ENCODE data around the gene ZNRF1. TPM values are rescaled to one million over a fixed set of nuclear protein-coding genes. Genes with fewer than 3 reads are reported as not detected.

ZNRF1 gene
- total and polyA plus RNA-seq, 4 donors: 7.9 to 10.9 (median 9.2) TPM

DNA sequence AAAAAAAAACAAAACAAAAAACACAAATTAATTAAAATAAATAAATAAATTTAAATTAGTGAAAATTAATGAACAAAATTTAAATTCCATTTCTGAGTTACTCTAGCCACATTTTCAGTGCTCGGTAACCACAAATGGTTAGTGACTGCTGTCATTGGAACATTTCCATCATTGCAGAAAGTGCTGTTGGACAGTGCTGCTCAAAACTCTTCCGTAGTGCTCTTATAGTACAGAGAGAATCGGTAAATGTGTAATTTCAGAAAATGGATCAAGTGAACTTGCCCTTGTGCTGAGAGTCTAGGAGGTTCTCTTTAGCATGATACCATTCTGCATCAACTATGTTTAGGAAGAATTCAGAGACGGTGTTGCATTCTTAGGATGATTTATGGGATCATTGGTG is 23.7 kb downstream of the ZNRF1 start:
- no peaks in the 10 kb centered on the region for H3K27me3 ChIP-seq (ENCODE audit: control insufficient read depth in 4 of 4, insufficient read depth in 4 of 4, low read length in 3 of 4)
- no peak for DNase-seq (ENCODE audit: low spot score)
- no peaks in the 10 kb centered on the region for H3K9me3 ChIP-seq (ENCODE audit: control insufficient read depth in 4 of 4, low read length in 3 of 4)
- H3K9ac ChIP-seq (ENCODE audit: low read depth in 1 of 2, low read length in 2 of 2): no peak overlapping the region
- H3K4me1 ChIP-seq (ENCODE audit: control insufficient read depth in 4 of 4, insufficient read depth in 4 of 4, low read length in 3 of 4): peaks cover 0 to 2% (median 1%) of the 10 kb centered on the region in 4 donors
- H3K27ac ChIP-seq (ENCODE audit: low read depth in 1 of 2, low read length in 2 of 2): no peak overlapping the region
- H3K36me3 ChIP-seq (ENCODE audit: control insufficient read depth in 4 of 4, insufficient read depth in 3 of 4, low read depth in 1 of 4, low read length in 3 of 4): no peaks in the 10 kb centered on the region
- H3K4me3 ChIP-seq (ENCODE audit: low read depth in 1 of 3, low read length in 3 of 3): no peak overlapping the region
- TF ChIP-seq NR2F2 (IDR thresholded peaks at IDR 0.05) (no peak), HNF4G (IDR thresholded peaks at IDR 0.05) (no peak), RXRA (IDR thresholded peaks at IDR 0.05) (no peak), YY1 (IDR thresholded peaks at IDR 0.05) (no peak), FOXA1 (IDR thresholded peaks at IDR 0.05) (no peak), HNF4A (conservative IDR thresholded peaks at IDR 0.05) (no peak), SP1 (IDR thresholded peaks at IDR 0.05) (no peak), GABPA (IDR thresholded peaks at IDR 0.05 in 1 of 2, conservative IDR thresholded peaks at IDR 0.05 in 1 of 2) (no peak), TAF1 (conservative IDR thresholded peaks at IDR 0.05) (no peak)
- TF ChIP-seq, protein P1, sequence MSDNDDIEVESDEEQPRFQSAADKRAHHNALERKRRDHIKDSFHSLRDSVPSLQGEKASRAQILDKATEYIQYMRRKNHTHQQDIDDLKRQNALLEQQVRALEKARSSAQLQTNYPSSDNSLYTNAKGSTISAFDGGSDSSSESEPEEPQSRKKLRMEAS (IDR thresholded peaks at IDR 0.05): no peak
- TF ChIP-seq, protein P2, sequence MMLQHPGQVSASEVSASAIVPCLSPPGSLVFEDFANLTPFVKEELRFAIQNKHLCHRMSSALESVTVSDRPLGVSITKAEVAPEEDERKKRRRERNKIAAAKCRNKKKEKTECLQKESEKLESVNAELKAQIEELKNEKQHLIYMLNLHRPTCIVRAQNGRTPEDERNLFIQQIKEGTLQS (IDR thresholded peaks at IDR 0.05): no peak
- TF ChIP-seq, protein P3, sequence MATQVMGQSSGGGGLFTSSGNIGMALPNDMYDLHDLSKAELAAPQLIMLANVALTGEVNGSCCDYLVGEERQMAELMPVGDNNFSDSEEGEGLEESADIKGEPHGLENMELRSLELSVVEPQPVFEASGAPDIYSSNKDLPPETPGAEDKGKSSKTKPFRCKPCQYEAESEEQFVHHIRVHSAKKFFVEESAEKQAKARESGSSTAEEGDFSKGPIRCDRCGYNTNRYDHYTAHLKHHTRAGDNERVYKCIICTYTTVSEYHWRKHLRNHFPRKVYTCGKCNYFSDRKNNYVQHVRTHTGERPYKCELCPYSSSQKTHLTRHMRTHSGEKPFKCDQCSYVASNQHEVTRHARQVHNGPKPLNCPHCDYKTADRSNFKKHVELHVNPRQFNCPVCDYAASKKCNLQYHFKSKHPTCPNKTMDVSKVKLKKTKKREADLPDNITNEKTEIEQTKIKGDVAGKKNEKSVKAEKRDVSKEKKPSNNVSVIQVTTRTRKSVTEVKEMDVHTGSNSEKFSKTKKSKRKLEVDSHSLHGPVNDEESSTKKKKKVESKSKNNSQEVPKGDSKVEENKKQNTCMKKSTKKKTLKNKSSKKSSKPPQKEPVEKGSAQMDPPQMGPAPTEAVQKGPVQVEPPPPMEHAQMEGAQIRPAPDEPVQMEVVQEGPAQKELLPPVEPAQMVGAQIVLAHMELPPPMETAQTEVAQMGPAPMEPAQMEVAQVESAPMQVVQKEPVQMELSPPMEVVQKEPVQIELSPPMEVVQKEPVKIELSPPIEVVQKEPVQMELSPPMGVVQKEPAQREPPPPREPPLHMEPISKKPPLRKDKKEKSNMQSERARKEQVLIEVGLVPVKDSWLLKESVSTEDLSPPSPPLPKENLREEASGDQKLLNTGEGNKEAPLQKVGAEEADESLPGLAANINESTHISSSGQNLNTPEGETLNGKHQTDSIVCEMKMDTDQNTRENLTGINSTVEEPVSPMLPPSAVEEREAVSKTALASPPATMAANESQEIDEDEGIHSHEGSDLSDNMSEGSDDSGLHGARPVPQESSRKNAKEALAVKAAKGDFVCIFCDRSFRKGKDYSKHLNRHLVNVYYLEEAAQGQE (IDR thresholded peaks at IDR 0.05): no peak
- TF ChIP-seq, protein P4, sequence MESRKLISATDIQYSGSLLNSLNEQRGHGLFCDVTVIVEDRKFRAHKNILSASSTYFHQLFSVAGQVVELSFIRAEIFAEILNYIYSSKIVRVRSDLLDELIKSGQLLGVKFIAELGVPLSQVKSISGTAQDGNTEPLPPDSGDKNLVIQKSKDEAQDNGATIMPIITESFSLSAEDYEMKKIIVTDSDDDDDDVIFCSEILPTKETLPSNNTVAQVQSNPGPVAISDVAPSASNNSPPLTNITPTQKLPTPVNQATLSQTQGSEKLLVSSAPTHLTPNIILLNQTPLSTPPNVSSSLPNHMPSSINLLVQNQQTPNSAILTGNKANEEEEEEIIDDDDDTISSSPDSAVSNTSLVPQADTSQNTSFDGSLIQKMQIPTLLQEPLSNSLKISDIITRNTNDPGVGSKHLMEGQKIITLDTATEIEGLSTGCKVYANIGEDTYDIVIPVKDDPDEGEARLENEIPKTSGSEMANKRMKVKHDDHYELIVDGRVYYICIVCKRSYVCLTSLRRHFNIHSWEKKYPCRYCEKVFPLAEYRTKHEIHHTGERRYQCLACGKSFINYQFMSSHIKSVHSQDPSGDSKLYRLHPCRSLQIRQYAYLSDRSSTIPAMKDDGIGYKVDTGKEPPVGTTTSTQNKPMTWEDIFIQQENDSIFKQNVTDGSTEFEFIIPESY (IDR thresholded peaks at IDR 0.05): no peak
- 98% methylated on average over 4 of the region's 4 CpGs for WGBS

DNA sequence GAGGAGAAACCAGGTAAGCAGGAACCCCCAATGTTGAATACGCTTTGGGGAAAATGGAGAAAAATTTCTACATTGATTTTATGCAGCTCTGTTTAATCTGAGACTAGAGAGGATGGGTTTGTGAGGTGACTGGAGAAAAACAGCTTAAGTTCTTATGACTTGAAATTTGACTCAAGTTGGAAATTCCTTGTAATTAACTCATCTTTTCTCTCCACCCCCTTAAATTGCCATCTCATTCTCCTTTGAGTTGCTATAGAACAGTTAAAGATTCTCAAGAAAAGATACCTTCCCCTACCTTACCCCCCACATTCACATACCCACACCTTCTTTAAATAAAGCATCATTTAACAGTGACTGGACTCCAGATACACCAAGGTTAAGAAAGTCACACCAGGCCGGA is 24.2 kb downstream of the ZNRF1 start:
- H3K36me3 ChIP-seq (ENCODE audit: control insufficient read depth in 4 of 4, insufficient read depth in 3 of 4, low read depth in 1 of 4, low read length in 3 of 4): no peaks in the 10 kb centered on the region
- WGBS: 97% methylated on average over 2 of the region's 2 CpGs
- TF ChIP-seq HNF4G (IDR thresholded peaks at IDR 0.05) (no peak), SP1 (IDR thresholded peaks at IDR 0.05) (no peak), YY1 (IDR thresholded peaks at IDR 0.05) (no peak), RAD21 (IDR thresholded peaks at IDR 0.05) (no peak), RXRA (IDR thresholded peaks at IDR 0.05) (no peak), FOXA1 (IDR thresholded peaks at IDR 0.05) (no peak)
- TF ChIP-seq, protein P2 (IDR thresholded peaks at IDR 0.05): no peak
- TF ChIP-seq, protein P5, sequence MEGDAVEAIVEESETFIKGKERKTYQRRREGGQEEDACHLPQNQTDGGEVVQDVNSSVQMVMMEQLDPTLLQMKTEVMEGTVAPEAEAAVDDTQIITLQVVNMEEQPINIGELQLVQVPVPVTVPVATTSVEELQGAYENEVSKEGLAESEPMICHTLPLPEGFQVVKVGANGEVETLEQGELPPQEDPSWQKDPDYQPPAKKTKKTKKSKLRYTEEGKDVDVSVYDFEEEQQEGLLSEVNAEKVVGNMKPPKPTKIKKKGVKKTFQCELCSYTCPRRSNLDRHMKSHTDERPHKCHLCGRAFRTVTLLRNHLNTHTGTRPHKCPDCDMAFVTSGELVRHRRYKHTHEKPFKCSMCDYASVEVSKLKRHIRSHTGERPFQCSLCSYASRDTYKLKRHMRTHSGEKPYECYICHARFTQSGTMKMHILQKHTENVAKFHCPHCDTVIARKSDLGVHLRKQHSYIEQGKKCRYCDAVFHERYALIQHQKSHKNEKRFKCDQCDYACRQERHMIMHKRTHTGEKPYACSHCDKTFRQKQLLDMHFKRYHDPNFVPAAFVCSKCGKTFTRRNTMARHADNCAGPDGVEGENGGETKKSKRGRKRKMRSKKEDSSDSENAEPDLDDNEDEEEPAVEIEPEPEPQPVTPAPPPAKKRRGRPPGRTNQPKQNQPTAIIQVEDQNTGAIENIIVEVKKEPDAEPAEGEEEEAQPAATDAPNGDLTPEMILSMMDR (IDR thresholded peaks at IDR 0.05; ENCODE audit: low read depth, low read length, missing input control): no peak
- TF ChIP-seq, protein P3 (IDR thresholded peaks at IDR 0.05): no peak
- TF ChIP-seq, protein P1 (IDR thresholded peaks at IDR 0.05): no peak

More for the DNA sequence above, 24.2 kb downstream of the ZNRF1 start:
- Histone ChIP-seq H3K4me1 (ENCODE audit: control insufficient read depth in 4 of 4, insufficient read depth in 4 of 4, low read length in 3 of 4) (peaks cover 0 to 2% (median 1%) of the 10 kb centered on the region in 4 donors), H3K27me3 (ENCODE audit: control insufficient read depth in 4 of 4, insufficient read depth in 4 of 4, low read length in 3 of 4) (no peaks in the 10 kb centered on the region), H3K4me3 (ENCODE audit: low read depth in 1 of 3, low read length in 3 of 3) (no peak overlapping the region), H3K27ac (ENCODE audit: low read depth in 1 of 2, low read length in 2 of 2) (no peak overlapping the region), H3K9me3 (ENCODE audit: control insufficient read depth in 4 of 4, low read length in 3 of 4) (no peaks in the 10 kb centered on the region), H3K9ac (ENCODE audit: low read depth in 1 of 2, low read length in 2 of 2) (no peak overlapping the region)
- no peak for DNase-seq (ENCODE audit: low spot score)
